HL-60 (cell line): ENCODE data around the gene MALSU1.

Experiments used
- DNase-seq, 2 experiments: peaks; one replicate each; pipeline ENCODE4 v3.0.0-alpha.2; 2010 to 2020; ENCODE audit warnings: low read depth in 1 of 2, low spot score in 1 of 2
- H3K27ac ChIP-seq: fragments of 250-450 bp; sonication (Bioruptor Pico); replicated peaks from 2 replicates; pipeline ENCODE4 v1.5.1; 2020; ENCODE audit warnings: mild to moderate bottlenecking, moderate library complexity
- H3K27me3 ChIP-seq: fragments of 250-450 bp; sonication (Bioruptor Pico); 2 replicates; pipeline ENCODE4 v1.5.1; 2021; ENCODE audit warnings: mild to moderate bottlenecking, moderate library complexity; ENCODE audit not compliant: insufficient read depth, poor library complexity, severe bottlenecking
- H3K4me3 ChIP-seq: replicated peaks from 2 replicates; pipeline ENCODE4 v1.5.1; 2011; ENCODE audit warnings: mild to moderate bottlenecking, control low read depth, low read length; ENCODE audit not compliant: insufficient read depth
- CTCF ChIP-seq: IDR thresholded peaks from one replicate; pipeline ENCODE4 v1.5.1; 2011; ENCODE audit warnings: low read length, control low read depth, inconsistent platforms; ENCODE audit not compliant: insufficient read depth
- GABPA ChIP-seq: IDR thresholded peaks from 2 replicates; pipeline ENCODE4 v1.6.1; 2012; ENCODE audit warnings: low read depth
- POLR2AphosphoS5 ChIP-seq: IDR thresholded peaks from 2 replicates; pipeline ENCODE4 v1.6.1; 2012; ENCODE audit warnings: low read depth
- REST ChIP-seq: IDR thresholded peaks from 2 replicates; pipeline ENCODE4 v1.6.1; 2012; ENCODE audit warnings: low read depth; ENCODE audit not compliant: insufficient replicate concordance
- SPI1 ChIP-seq: IDR thresholded peaks from 2 replicates; pipeline ENCODE4 v1.6.1; 2012; ENCODE audit warnings: low read depth, mild to moderate bottlenecking, borderline replicate concordance

The MALSU1 gene

GRCh38 chr7:23347682-23348180 is 48.6 kb downstream of the MALSU1 start:
- Histone ChIP-seq H3K27me3 (no peaks in the 10 kb centered on the region), H3K4me3 (no peak overlapping the region), H3K27ac (no peak overlapping the region)
- no peak for TF ChIP-seq REST
- TF ChIP-seq POLR2AphosphoS5: no peak
- TF ChIP-seq CTCF: no peak
- TF ChIP-seq SPI1: no peak
- no peak for TF ChIP-seq GABPA
- DNase-seq: no peak

DNA sequence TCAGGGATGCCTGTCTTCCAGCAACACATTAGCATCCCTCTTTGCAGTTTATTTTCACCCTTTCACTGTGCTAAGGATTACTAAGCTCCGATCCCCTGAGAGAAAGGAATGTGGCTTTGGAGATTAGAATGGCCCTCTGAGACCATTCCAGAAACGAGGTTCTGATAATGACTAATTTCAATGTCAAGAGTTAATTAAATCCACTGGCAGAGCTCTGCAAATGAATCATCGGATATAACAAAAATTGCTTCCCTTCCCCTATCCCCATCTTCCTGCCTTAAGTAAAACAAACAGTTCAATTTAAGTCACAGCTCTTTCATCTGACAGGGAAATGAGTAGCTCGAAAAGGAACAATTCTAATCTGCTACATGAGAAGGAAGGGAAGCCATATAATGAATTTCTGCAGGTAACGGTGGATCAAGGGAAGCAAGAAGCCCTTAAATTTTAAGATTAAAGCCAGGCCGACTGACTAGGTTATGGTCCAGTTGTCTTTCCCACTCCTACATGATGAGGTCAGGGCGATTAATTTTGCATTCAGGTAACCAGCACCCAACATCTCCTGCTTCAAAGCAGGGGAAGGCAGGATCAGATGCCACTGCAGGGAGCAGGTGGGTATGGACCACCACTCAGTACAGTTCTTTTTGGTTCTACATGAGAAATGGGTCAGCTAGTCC is 50.5 kb downstream of the MALSU1 start:
- Histone ChIP-seq H3K4me3 (no peak overlapping the region), H3K27me3 (no peaks in the 10 kb centered on the region), H3K27ac (no peak overlapping the region)
- DNase-seq: no peak
- TF ChIP-seq POLR2AphosphoS5 (no peak), CTCF (no peak), SPI1 (no peak), GABPA (no peak), REST (no peak)

GRCh38 chr7:23350466-23350865 is 51.3 kb downstream of the MALSU1 start:
- no peaks in the 10 kb centered on the region for H3K27me3 ChIP-seq

More at GRCh38 chr7:23350466-23350865, 51.3 kb downstream of the MALSU1 start:
- no peak overlapping the region for H3K27ac ChIP-seq
- no peak overlapping the region for H3K4me3 ChIP-seq
- TF ChIP-seq CTCF: no peak
- TF ChIP-seq SPI1: no peak
- no peak for TF ChIP-seq REST
- no peak for TF ChIP-seq POLR2AphosphoS5
- no peak for TF ChIP-seq GABPA
- no peak for DNase-seq
